Stimulated activated CD4-positive, alpha-beta T cell treated with anti-CD3 and anti-CD28 coated beads, Interleukin-12 subunit alpha, Interleukin-12 subunit beta, amount 100 ng/mL, for 48 hours (primary cell): Measurements from ENCODE around the gene PPP6R3.

ENCODE experiments used
- DNase-seq, 3 donors: peaks; one replicate each; pipeline ENCODE4 v3.0.0-alpha.2; 2020; ENCODE audit warnings: low read depth in 2 of 3, low spot score in 1 of 3

PPP6R3 gene

GRCh38 chr11:68663482-68664010, 203.0 kb downstream of the PPP6R3 start:
- DNase-seq = no peak

DNA sequence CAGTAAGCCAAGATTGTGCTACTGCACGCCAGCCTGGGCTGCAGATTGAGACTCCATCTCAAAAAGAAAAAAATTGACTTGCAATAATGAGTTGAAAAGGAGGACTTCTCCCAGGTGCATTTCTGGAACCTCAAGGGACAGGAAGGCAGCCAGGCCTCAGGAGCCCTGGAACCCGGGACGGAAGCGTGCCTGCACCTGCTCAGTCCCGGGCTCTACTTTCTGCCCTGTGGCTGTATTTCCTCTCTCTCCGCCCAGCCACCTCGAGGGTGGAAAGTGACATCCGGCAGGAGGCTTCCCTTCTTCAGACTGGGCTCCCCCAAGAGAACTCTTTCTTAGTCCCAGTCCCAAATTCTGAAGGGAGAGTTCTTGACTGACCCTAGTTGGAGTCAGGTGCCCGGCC, 203.6 kb downstream of the PPP6R3 start:
- no peak for DNase-seq

GRCh38 chr11:68664906-68665305, 204.4 kb downstream of the PPP6R3 start:
- DNase-seq = no peak
